Upper lobe of right lung (tissue), 1 donor: ENCODE data around the gene CDH13. TPM values are rescaled to one million over a fixed set of nuclear protein-coding genes. Genes with fewer than 3 reads are reported as not detected.

Experiments
- ATAC-seq: fragments of 200-7000 bp; cut with Tn5 transposase; one replicate; pipeline ENCODE4 v1.9.1; 2020; ENCODE audit warnings: mild to moderate bottlenecking, moderate library complexity
- DNase-seq: peaks from one replicate; pipeline ENCODE4 v3.0.0-alpha.2; 2020
- H3K27ac ChIP-seq: fragments of 200-600 bp; one replicate; pipeline ENCODE4 v1.8.0; 2022
- H3K27me3 ChIP-seq: fragments of 200-600 bp; one replicate; pipeline ENCODE4 v1.8.0; 2022; ENCODE audit warnings: mild to moderate bottlenecking
- H3K36me3 ChIP-seq: fragments of 200-600 bp; one replicate; pipeline ENCODE4 v1.8.0; 2022
- H3K4me1 ChIP-seq: fragments of 200-600 bp; one replicate; pipeline ENCODE4 v1.8.0; 2022
- H3K4me3 ChIP-seq: fragments of 200-600 bp; one replicate; pipeline ENCODE4 v1.8.0; 2022; ENCODE audit warnings: mild to moderate bottlenecking
- H3K9me3 ChIP-seq: fragments of 200-600 bp; one replicate; pipeline ENCODE4 v1.8.0; 2022
- CTCF ChIP-seq: fragments of 200-600 bp; IDR thresholded peaks from one replicate; pipeline ENCODE4 v1.8.0; 2022; ENCODE audit warnings: antibody characterized with exemption
- intact Hi-C: fragments of 100-400 bp; cut with DNase I; formaldehyde crosslinking; loops from one replicate; pipeline ENCODE4 v1.11.0; 2022
- total RNA-seq: library from RNA; stranded (reverse); fragmentation: NEBNext Ultra II Directional; extraction: Animal tissue kit (Norgen Biotek cat#: 25700); gene quantifications from one replicate; pipeline ENCODE4 v1.2.1, GENCODE V29; 2021
- donor health status: DM: no; HTN: yes; CAD: no; lungs with severe emphysema.

Gene CDH13
- total RNA-seq, 1 donor from 2014 or later: 27.2 TPM

GRCh38 chr16:83348991-83349390 is 722.2 kb downstream of the CDH13 start:
- intact Hi-C loops: no loop called here
- H3K4me3 ChIP-seq: no peak overlapping the region
- H3K27ac ChIP-seq: no peak overlapping the region
- no peaks in the 10 kb centered on the region for H3K36me3 ChIP-seq
- H3K9me3 ChIP-seq: no peaks in the 10 kb centered on the region
- H3K4me1 ChIP-seq: no peaks in the 10 kb centered on the region
- ATAC-seq: no peak
- H3K27me3 ChIP-seq: no peaks in the 10 kb centered on the region
- no peak for TF ChIP-seq CTCF
- no peak for DNase-seq

GRCh38 chr16:83350481-83350880 is 723.7 kb downstream of the CDH13 start:
- Histone ChIP-seq H3K9me3 (no peaks in the 10 kb centered on the region), H3K4me1 (no peaks in the 10 kb centered on the region), H3K27ac (no peak overlapping the region), H3K27me3 (no peaks in the 10 kb centered on the region), H3K36me3 (no peaks in the 10 kb centered on the region), H3K4me3 (no peak overlapping the region)
- DNase-seq (no peak), ATAC-seq (no peak)
- no peak for TF ChIP-seq CTCF
- intact Hi-C loops: no loop called here

- Histone ChIP-seq H3K27ac (no peak overlapping the region), H3K27me3 (no peaks in the 10 kb centered on the region), H3K9me3 (no peaks in the 10 kb centered on the region), H3K36me3 (no peaks in the 10 kb centered on the region), H3K4me1 (no peaks in the 10 kb centered on the region), H3K4me3 (no peak overlapping the region)
- ATAC-seq: no peak
- no peak for TF ChIP-seq CTCF
- no peak for DNase-seq
- intact Hi-C loops: no loop called here
Measured at GRCh38 chr16:83351846-83352245, 725.1 kb downstream of the CDH13 start.

- Histone ChIP-seq H3K27me3 (no peaks in the 10 kb centered on the region), H3K4me3 (no peak overlapping the region), H3K36me3 (no peaks in the 10 kb centered on the region), H3K4me1 (no peaks in the 10 kb centered on the region), H3K9me3 (no peaks in the 10 kb centered on the region), H3K27ac (no peak overlapping the region)
- intact Hi-C loops: no loop called here
- ATAC-seq (no peak), DNase-seq (no peak)
- TF ChIP-seq CTCF: no peak
Measured at GRCh38 chr16:83353241-83353640, 726.5 kb downstream of the CDH13 start.

- TF ChIP-seq CTCF: no peak
- no peak for DNase-seq
- intact Hi-C loops: no loop called here
- Histone ChIP-seq H3K4me1 (no peaks in the 10 kb centered on the region), H3K27ac (no peak overlapping the region), H3K4me3 (no peak overlapping the region), H3K36me3 (no peaks in the 10 kb centered on the region), H3K27me3 (no peaks in the 10 kb centered on the region), H3K9me3 (no peaks in the 10 kb centered on the region)
- ATAC-seq: no peak
Measured at GRCh38 chr16:83354015-83354414, 727.2 kb downstream of the CDH13 start.

GRCh38 chr16:83355570-83356218 is 728.9 kb downstream of the CDH13 start:
- DNase-seq (no peak), ATAC-seq (no peak)
- Histone ChIP-seq H3K36me3 (no peaks in the 10 kb centered on the region), H3K27ac (no peak overlapping the region), H3K4me1 (no peaks in the 10 kb centered on the region), H3K27me3 (no peaks in the 10 kb centered on the region), H3K9me3 (no peaks in the 10 kb centered on the region), H3K4me3 (no peak overlapping the region)
- TF ChIP-seq CTCF: no peak
- intact Hi-C loops: no loop called here
